GM18508 (cell line): ENCODE results near the gene DSTYK.
"Not testable (repeated sequence)": the region's sequence is repeated elsewhere in the genome, so short reads cannot be mapped to it uniquely, and the experiment has no call there.

Experiments
- ATAC-seq: cut with Tn5 transposase; IDR thresholded peaks from one replicate; pipeline ENCODE4 v1.9.1; 2021; ENCODE audit warnings: moderate number of reproducible peaks; ENCODE audit not compliant: insufficient read depth, unreplicated experiment

Gene DSTYK

GRCh38 chr1:205241366-205242030 is 30.0 kb upstream of the DSTYK start:
- no peak for ATAC-seq

GRCh38 chr1:205240569-205240968 is 29.1 kb upstream of the DSTYK start:
- ATAC-seq = no peak

GRCh38 chr1:205240118-205240517 is 28.6 kb upstream of the DSTYK start:
- no peak for ATAC-seq

GRCh38 chr1:205239078-205239477 is 27.6 kb upstream of the DSTYK start:
- ATAC-seq = no peak

- ATAC-seq = no peak
Observed at GRCh38 chr1:205237526-205238484, 26.3 kb upstream of the DSTYK start.

GRCh38 chr1:205236951-205237475 is 25.5 kb upstream of the DSTYK start:
- no peak for ATAC-seq

GRCh38 chr1:205236526-205236925 is 25.0 kb upstream of the DSTYK start:
- ATAC-seq = no peak

GRCh38 chr1:205235951-205236350 is 24.4 kb upstream of the DSTYK start:
- ATAC-seq = no peak

- not testable (repeated sequence) for ATAC-seq
Observed at GRCh38 chr1:205233986-205234385, 22.5 kb upstream of the DSTYK start.

- no peak for ATAC-seq
Observed at GRCh38 chr1:205232945-205233397, 21.5 kb upstream of the DSTYK start.

- ATAC-seq = no peak
Observed at GRCh38 chr1:205232127-205232820, 20.8 kb upstream of the DSTYK start.

GRCh38 chr1:205230982-205231381 is 19.5 kb upstream of the DSTYK start:
- no peak for ATAC-seq

- no peak for ATAC-seq
Observed at GRCh38 chr1:205229916-205230700, 18.6 kb upstream of the DSTYK start.

- no peak for ATAC-seq
Observed at GRCh38 chr1:205229399-205229871, 17.9 kb upstream of the DSTYK start.

GRCh38 chr1:205228093-205228521 is 16.6 kb upstream of the DSTYK start:
- no peak for ATAC-seq

- ATAC-seq = no peak
Observed at GRCh38 chr1:205227584-205228013, 16.1 kb upstream of the DSTYK start, which contains the start of gene TMCC2. Gene TMCC2 (plus strand): TSS chr1:205227946. CDS start chr1:205228565, 619 bp downstream.

GRCh38 chr1:205226868-205227583 is 15.5 kb upstream of the DSTYK start:
- ATAC-seq = no peak

- no peak for ATAC-seq
Observed at GRCh38 chr1:205225901-205226765, 14.6 kb upstream of the DSTYK start.
